ENCODE data around the gene TNFAIP6.
"Not testable (repeated sequence)": the region's sequence is repeated elsewhere in the genome, so short reads cannot be mapped to it uniquely, and the experiment has no call there.

The TNFAIP6 gene

DNA sequence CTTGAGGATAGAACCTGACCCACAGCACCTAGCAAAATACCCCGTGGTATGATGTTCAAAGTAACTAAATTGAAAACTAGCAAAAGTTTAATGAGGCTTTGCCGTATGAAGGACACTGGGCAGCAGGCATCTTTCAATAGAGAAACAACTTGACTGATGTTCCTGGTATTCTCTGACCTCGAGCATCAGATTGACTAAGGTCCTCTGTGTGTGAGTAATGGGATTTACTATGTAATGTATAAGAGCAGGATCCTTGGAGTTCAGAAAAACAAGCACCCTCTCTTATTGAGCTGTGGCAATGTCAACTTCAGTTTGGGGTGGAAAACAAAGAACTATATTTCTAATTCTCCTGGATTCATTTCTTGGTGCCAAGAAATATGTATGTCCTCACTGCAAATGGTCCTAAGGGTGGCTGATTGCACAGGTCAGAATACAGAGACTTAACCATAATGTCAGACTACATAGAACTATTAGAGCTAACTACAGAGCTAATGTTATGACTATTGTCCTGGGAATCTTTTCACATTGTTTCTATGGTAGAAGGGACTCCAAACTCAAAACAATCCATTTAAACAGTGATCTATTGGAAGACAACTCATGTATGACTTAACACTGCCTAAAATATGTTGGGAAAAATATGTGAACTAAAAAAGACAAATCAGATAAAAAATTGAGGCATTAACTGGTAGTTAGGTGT, 4.4 kb downstream of the TNFAIP6 start:
- DNase-seq (ENCODE audit: low read depth) = no peak

DNA sequence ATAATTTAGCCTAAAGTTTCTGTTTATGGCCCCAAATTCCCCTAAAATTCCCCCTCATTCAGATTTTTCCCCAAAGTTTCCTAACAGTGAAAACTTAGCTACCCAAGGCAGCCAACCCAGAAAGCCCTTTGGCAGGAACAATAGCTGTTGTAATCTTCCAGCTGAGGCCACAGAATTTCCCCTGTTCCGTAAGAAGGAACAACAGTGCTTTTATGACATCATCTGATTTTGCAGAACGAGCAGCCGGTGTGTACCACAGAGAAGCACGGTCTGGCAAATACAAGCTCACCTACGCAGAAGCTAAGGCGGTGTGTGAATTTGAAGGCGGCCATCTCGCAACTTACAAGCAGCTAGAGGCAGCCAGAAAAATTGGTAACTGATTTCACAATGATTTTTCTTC, 6.3 kb downstream of the TNFAIP6 start:
- DNase-seq (ENCODE audit: low read depth) = no peak

DNA sequence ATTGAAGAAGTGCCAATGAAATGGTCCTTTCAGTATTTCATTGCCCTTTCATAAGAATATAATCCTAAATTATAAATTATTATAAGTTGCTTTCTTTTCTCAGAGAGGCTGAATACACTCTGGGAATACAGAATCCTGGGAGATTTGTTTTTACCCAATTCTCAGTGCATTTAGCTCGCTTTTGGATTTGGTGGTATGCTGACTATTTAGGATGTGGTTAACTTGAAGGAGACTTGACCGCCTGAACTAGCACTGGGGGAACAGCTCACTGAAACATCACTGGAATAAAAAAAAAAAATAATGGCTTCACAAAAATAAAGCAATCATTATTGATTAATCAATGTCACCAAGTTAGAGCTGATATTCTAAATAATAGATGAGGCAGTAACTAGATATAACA, 10.2 kb downstream of the TNFAIP6 start:
- no peak for DNase-seq (ENCODE audit: low read depth)

DNA sequence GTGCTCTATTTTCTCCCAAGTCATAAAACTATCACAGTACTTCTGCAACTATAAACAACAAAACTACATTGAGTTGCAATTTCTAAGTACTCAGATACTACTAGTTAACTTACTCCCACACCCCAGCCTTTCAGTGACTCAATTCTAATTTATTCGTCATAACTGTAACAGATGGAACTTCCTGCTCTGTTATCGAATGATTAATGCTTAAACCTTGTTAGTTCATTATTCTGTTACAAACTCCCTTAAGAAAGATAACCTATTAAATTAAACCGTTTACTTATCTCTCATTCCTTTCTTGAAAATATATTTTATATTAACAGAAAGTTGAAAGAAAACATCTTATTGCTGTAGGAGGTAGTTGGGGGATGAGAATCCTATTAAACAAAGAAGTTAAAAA, 17.0 kb downstream of the TNFAIP6 start:
- no peak for DNase-seq (ENCODE audit: low read depth)

DNA sequence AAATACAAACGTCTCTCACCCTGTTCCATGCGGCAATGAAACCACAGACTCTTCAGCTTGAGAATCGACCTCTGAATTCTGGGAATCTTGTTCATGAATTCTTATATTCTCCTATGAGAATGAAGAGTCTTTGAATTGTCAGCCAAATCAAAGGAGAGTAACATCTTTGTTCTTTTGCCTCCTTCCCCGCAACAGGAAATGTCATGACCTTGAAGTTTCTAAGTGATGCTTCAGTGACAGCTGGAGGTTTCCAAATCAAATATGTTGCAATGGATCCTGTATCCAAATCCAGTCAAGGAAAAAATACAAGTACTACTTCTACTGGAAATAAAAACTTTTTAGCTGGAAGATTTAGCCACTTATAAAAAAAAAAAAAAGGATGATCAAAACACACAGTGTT, 21.8 kb downstream of the TNFAIP6 start:
- no peak for DNase-seq (ENCODE audit: low read depth)

DNA sequence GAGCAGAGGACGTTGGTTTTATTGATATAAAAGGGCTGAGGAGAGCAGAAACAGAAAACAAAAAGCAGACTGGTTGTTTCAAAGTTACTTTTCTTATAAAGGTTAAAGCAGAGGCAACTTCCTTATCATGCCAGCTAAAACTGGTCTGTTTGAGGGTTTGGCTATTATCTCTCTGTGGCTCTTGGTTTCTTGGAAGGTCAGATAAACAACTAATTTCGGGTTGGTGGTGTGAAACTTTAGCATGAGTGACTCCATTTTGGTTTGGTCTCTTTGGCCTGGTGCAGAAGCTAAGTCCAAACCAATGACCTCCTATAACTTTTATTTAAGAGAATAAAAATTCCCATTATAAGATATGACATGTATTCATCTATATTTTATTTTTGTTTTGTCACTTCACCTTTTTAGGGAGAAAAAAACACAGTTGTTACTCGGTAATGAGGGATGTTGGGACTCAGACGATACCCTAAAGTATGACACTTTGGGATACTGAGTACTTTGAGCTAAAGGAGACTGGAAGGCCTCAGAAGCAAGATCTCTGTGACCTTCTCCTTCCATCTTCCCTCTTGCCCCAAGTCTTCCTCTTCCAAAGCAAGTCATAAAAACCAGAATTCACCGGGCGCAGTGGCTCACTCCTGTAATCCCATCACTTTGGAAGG, 23.3 kb downstream of the TNFAIP6 start:
- no peak for DNase-seq (ENCODE audit: low read depth)

DNA sequence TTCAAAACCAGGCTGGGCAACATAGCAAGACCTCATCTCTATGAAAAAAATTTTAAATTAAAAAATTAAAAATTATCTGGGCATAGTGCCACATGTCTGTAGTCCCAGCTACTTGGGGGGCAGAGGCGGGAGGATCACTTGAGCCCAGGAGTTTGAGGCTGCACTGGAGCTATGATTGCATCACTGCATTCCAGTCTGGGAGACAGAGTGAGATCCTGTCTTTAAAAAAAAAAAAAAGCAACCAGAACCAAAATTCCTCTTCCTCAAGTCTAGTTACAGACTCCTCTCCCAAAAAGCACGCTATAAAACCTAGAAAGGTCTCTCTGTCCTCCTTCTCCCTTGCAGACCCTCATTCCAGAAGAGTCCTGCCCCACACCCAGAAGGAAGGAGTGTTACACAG, 23.9 kb downstream of the TNFAIP6 start:
- no peak for DNase-seq (ENCODE audit: low read depth)

DNA sequence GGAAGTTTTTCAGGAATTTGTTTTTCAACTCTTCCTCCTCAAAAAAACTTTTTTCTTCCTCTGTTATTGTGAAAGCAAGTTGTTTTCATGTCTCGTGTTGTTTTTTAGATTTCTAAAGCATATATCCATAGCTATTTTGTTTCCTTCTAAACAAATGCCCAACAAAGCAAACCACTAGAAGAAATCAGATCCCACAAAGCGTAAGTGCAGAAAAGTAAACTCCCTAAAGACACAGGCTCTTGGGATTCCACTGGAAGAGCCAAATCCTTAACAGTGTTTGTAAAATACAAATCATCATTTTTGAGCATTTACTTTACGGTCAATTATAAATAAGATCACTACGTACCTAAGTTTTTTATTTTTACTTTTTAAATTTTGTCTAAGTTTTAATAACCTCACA, 30.6 kb downstream of the TNFAIP6 start:
- DNase-seq (ENCODE audit: low read depth) = no peak

DNA sequence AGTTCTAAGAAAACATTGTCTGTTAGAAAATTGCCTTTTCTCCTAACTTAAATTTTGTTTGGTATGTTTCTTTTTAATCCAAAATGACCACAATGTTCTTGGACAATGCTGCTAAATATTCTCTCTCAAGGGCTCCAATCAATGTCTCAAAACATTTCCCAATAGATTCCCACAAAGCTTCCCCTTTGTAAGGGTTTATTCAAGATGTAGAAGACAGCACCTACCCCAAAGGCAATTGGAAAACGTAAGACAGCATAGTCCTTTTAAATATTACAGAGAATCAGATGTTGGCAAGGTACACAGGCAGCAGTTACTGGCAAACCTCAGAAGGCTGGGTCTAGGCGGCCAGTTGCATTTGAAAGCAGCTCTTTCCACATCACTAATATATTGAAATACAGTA, 34.0 kb downstream of the TNFAIP6 start:
- no peak for DNase-seq (ENCODE audit: low read depth)

DNA sequence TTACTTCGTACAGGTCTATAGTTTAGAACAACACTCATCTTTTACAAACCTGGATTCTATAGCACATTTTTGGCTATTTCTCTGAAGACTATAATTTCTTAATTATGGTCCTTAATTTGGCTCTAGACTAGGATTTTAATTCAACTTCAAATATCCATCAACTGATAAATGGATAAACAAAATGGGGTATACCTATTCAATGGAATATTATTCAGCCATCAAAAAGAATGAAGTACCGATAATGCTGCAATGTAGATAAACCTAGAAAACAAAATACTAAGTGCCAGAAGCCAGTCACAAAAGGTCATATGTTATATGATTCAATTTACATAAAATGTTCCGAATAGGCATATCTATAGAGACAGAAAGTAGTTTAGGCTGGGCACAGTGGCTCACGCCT, 37.1 kb downstream of the TNFAIP6 start:
- DNase-seq (ENCODE audit: low read depth) = no peak

DNA sequence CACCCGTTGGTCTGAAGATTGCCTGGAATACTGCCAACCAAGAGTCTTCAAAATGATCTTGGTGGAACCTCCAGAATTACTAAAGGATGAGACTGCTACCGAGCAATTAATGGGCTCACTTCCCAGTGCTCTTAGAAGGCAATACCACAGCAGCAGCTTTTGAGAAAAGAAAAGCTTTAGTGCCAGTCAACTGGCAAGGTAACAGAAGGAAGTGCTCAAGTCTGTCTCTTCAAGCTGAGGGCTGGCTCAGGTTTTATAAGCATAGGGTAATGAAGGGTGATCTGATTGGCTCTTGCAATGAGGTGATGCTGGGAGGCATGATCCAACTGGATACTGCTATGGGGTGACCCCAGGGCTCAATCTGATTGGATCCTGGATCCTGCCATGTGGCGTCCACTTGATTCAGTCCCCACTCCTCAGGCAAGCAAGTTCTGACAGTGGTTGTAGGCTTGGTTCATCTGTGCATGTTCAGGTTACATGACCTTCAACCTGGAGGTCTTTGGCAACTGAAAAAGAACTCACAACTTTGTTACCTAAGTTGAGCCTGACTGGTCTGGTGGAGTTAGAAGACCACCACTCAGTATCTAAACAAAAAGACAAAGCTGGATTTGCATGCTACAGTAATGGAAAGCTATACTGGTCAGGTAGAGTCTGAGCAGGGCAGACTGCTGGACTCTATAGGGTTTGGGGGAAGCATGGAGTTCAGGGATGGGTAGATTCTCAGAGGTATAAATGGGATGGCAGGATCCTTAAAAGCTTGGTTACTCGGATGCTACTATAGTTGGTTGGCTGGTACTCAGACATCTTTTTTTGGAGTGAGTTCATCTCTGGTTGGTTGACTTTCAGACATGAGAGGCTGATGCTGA, 38.4 kb downstream of the TNFAIP6 start:
- DNase-seq (ENCODE audit: low read depth) = no peak

DNA sequence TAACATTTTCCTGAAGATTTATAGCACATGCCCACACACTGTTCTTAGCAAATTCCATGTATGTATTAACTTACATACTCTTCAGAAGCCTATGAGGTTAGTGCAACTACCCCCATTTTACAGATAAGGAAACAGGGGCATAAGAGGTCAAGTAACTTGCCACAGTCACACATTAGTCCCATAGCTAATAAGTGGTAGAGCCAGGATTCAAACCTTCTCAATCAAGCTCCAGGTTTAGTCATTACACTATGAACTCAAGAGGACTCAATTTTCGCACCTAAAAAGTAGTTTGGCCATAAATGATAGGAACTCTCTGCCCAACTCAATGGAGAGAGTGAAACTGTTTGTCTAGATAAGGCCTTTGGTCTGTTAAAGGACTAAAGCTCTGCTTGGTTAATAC, 42.6 kb downstream of the TNFAIP6 start:
- no peak for DNase-seq (ENCODE audit: low read depth)

DNA sequence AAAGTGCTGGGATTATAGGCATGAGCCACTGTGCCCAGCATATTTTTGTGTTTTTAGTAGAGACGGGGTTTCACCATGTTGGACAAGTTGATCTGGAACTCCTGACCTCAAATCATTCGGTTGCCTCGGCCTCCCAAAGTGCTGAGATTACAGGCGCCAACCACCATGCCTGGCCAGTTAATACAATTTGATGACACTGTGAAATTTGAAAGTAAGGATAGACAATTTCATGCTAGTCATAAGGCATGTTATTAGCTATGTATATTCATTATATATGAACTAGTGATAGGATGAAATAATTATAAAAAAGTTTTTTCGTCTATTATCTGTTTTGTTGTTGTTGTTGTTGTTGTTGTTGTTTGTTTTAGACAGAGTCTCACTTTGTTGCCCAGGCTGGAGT, 43.8 kb downstream of the TNFAIP6 start:
- DNase-seq (ENCODE audit: low read depth) = no peak

DNA sequence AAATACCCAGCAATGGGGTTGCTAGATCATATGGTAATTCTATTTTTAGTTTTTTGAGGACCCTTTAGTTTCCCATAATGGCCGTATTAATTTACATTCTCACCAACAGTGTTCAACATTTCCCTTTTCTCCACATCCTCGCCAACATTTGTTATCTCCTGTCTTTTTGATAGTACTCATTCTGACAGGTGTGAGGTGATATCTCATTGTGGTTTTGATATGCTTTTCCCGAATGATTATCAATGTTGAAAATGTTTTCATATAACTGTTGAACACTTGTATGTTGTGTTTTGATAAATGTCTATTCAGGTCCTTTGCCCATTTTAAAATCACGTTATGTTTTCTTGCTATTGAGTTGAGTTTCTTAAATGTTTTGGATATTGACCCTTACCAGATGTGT, 46.5 kb downstream of the TNFAIP6 start:
- no peak for DNase-seq (ENCODE audit: low read depth)

DNA sequence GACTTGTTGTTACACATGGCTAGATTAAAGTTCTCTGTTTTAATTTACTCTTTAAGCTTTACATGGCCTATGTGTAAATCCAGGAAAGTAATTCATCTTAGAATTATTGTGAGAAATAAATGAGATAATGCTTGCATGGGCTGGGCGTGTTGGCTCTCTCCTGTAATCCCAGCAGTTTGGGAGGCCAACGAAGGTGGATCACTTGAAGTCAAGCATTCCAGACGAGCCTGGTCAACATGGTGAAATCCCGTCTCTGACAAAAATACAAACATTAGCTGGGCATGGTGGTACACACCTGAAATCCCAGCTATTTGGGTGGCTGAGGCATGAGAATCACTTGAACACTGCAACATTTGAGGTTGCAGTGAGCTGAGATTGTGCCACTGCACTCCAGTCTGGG, 48.0 kb downstream of the TNFAIP6 start:
- DNase-seq (ENCODE audit: low read depth) = no peak

DNA sequence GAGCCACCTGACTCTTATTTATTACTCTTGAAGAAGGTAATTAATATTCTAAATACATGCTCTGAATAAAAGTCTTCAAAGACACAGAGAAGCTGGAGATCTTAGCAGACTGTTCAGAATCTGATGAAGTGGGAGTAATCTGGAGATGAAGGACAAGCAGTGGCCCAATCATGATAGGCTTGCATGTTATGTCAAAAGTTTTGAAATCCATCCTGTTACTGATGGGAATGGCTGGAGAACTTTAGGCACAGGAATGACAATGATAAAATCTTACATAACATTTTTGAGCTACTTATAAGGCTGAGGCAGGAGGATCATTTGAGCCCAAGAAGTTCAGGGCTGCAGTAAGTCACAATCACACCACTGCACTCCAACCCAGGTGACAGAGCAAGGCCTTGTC, 49.9 kb downstream of the TNFAIP6 start:
- DNase-seq (ENCODE audit: low read depth) = no peak

DNA sequence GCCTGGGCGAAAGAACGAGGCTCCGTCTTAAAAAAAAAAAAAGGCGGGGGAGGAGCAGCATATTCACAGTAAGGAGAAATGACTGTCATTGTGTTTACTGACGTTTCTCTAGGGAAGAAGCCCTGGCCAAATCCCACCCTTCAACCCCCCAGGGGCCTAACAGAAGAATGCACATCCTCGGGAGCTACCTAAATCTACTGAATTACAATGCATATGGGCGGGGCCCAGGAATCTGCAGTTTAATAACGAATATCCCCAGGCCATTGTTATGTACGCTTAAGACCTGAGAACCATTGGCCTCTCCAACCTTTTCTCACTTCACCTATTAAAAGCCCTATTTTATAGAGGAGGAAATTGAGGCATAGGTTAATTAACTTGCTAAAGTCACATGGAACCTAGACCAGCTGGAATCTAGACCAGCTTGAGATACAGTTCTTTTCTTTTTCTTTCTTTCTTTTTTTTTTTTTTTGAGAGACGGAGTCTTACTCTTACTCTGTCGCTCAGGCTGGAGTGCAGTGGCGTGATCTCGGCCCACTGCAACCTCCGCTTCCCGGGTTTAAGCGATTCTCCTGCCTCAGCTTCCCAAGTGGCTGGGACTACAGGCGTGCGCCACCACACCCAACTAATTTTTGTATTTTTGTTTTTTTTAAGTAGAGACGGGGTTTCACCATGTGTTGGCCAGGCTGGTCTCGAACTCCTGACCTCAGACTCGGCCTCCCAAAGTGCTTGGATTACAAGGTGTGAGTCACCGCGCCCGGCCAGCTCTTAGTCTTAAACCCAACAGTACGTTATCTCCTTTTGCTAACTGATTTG, 51.6 kb downstream of the TNFAIP6 start:
- no peak for DNase-seq (ENCODE audit: low read depth)

DNA sequence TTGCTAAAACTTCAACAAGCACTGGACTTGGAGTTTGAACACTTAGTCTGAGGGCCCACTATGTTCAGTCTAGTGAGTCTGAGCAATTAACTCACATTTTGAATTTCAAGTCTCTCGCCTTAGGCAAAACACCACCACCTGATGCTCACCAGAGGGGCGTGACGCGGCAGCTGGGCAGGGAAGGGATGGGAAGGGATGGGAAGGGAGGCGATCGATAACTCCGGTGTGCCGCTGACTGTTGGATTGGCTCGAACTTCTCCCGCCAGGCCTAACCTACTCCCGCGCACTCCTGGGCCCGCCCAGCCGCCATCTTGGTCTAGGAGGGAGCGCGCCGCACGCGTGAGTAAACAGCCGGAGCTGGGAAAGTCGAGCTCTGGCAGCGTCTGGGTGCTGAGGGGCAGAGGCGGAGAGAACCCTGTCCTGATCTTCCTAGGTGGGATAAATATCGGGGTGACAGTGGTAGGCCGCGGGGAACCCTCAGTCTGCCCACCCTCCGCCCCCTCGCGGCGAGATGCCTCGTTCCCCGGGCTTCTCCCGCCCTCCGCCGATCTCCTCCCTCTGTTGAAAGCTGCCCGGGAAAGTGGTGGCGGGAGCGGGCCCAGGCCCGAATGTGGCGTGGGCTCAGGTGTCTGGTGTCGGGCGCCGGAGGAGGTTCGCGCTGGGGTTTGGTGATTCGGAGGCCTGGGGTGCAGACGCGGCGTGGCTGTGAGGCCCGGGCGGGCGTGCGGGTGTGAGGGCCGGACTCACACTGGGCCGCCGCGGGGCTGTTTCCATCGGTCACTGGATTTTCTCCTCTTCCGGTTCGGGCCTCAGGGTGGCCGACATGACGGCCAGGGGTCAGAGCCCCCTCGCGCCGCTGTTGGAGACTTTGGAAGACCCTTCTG, 52.5 kb downstream of the TNFAIP6 start, which contains the start of gene RIF1:
Gene RIF1 (plus strand): TSS at position 302 of the 884 bp plus-strand sequence. CDS start 522 bp downstream, at position 824.
- DNase-seq (ENCODE audit: low read depth) = peak; percentile 70

DNA sequence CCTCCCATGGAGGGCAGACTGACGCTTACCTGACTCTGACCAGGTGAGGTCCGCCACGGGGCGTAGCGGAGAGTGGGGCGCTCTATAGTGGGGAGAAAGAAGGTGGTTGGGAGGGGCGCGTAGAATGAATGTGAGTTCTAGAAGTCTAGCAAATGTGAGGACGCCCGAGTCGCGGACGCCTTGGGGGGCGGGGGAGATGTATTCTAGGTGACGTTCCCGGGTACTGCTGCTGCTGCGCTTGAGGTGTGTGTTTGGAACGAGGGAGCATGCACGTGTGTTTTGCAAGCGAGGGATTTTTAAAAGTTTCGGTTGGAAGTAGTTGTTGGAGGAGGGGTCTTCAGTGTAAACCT, 53.1 kb downstream of the TNFAIP6 start:
- peak; percentile 13 for DNase-seq (ENCODE audit: low read depth)

DNA sequence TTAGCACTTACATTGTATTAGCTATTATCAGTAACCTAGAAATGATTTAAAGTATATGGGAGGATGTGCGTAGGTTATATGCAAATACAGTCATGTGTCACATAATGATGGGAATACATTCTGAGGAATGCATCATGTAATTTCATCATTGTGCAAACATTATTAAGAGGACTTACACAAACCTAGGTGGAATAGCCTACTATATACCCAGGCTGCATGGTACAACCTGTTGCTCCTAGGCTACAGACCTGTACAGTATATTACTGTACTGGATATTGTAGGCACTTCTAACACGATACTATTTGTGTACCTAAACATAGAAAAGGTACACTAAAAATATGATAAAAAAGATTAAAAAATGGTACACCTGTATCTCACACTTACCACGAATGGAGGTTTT, 60.3 kb downstream of the TNFAIP6 start:
- DNase-seq (ENCODE audit: low read depth) = no peak

DNA sequence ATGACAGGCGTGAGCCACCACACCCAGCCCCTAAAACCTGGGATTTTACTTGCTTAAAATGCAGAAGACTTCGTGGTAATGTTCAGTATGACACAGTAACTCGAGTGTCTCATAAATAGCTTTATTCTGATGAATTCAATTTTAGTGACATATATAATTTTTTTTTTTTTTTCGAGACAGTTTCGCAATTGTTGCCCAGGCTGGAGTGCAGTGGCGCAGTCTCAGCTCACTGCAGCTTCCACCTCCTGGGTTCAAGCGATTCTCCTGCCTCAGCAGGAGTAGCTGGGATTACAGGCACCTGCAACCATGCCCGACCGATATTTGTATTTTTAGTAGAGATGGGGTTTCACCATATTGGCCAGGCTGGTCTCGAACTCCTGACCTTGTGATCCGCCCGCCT, 64.3 kb downstream of the TNFAIP6 start:
- DNase-seq (ENCODE audit: low read depth) = not testable (repeated sequence)
